Neuronal stem cell (in vitro differentiated cells): Measurements from ENCODE around the gene AK9.

ENCODE experiments used
- DNase-seq: peaks from one replicate; pipeline ENCODE4 v3.0.0-alpha.2; 2013; ENCODE audit warnings: low spot score
- H2AFZ ChIP-seq: one replicate; pipeline ENCODE4 v1.6.1; 2013; ENCODE audit warnings: mild to moderate bottlenecking, low read length, inconsistent platforms
- H2AK5ac ChIP-seq: 2 replicates; pipeline ENCODE4 v1.6.1; 2013; ENCODE audit warnings: low read depth, mild to moderate bottlenecking, inconsistent platforms, low read length, moderate library complexity, mixed read lengths
- H2BK120ac ChIP-seq: 2 replicates; pipeline ENCODE4 v1.6.1; 2013; ENCODE audit warnings: low read depth, mild to moderate bottlenecking, inconsistent platforms, low read length, moderate library complexity, mixed read lengths
- H2BK12ac ChIP-seq: one replicate; pipeline ENCODE4 v1.6.1; 2013; ENCODE audit warnings: low read length, inconsistent platforms
- H2BK15ac ChIP-seq: 2 replicates; pipeline ENCODE4 v1.6.1; 2013; ENCODE audit warnings: mild to moderate bottlenecking, low read length, inconsistent platforms, mixed read lengths
- H2BK5ac ChIP-seq: one replicate; pipeline ENCODE4 v1.6.1; 2013; ENCODE audit warnings: inconsistent platforms, mild to moderate bottlenecking, low read length, moderate library complexity
- H3K14ac ChIP-seq: one replicate; pipeline ENCODE4 v1.6.1; 2013; ENCODE audit warnings: low read length, inconsistent platforms
- H3K18ac ChIP-seq: 2 replicates; pipeline ENCODE4 v1.6.1; 2013; ENCODE audit warnings: low read length, inconsistent platforms
- H3K23ac ChIP-seq: 2 replicates; pipeline ENCODE4 v1.6.1; 2013; ENCODE audit warnings: low read depth, mild to moderate bottlenecking, mixed read lengths, low read length, inconsistent platforms; ENCODE audit not compliant: poor library complexity
- H3K27ac ChIP-seq: replicated peaks from 3 replicates; pipeline ENCODE4 v1.5.1; 2013; ENCODE audit warnings: low read length, inconsistent platforms
- H3K27me3 ChIP-seq, 3 experiments: 2 replicates each; pipeline ENCODE4 v1.6.1; 2013; ENCODE audit warnings: low read length in 3 of 3, mild to moderate bottlenecking in 2 of 3, inconsistent platforms in 1 of 3, low read depth in 1 of 3, mixed read lengths in 1 of 3, moderate library complexity in 1 of 3; ENCODE audit not compliant: control insufficient read depth in 3 of 3, insufficient read depth in 3 of 3
- H3K36me3 ChIP-seq, 2 donors: replicated peaks in 1 of 2; 2 replicates each; pipeline ENCODE4 v1.6.1; 2013; ENCODE audit warnings: low read length in 2 of 2; ENCODE audit not compliant: control insufficient read depth in 2 of 2, insufficient read depth in 2 of 2
- H3K4ac ChIP-seq: 2 replicates; pipeline ENCODE4 v1.6.1; 2013; ENCODE audit warnings: inconsistent platforms, mild to moderate bottlenecking, low read length, moderate library complexity
- H3K4me1 ChIP-seq, 2 donors: 1 replicate in 1 of 2; 2 replicates in 1 of 2; pipeline ENCODE4 v1.6.1; 2013; ENCODE audit warnings: low read length in 2 of 2, low read depth in 1 of 2; ENCODE audit not compliant: control insufficient read depth in 2 of 2, insufficient read depth in 1 of 2
- H3K4me2 ChIP-seq: one replicate; pipeline ENCODE4 v1.6.1; 2013; ENCODE audit warnings: mild to moderate bottlenecking, low read length, inconsistent platforms; ENCODE audit not compliant: insufficient read depth, poor library complexity, severe bottlenecking
- H3K4me3 ChIP-seq, 2 donors: 2 replicates each; pipeline ENCODE4 v1.5.1; 2013; ENCODE audit warnings: low read length in 2 of 2, mild to moderate bottlenecking in 2 of 2, inconsistent platforms in 1 of 2, moderate library complexity in 1 of 2
- H3K79me1 ChIP-seq: one replicate; pipeline ENCODE4 v1.6.1; 2013; ENCODE audit warnings: low read depth, mild to moderate bottlenecking, inconsistent platforms, low read length, moderate library complexity
- H3K9ac ChIP-seq: one replicate; pipeline ENCODE4 v1.6.1; 2013; ENCODE audit warnings: mild to moderate bottlenecking, low read depth, low read length, inconsistent platforms; ENCODE audit not compliant: poor library complexity
- H3K9me3 ChIP-seq, 2 donors: replicated peaks in 1 of 2; 2 replicates each; pipeline versions ENCODE3 to v1.6.1; 2013; ENCODE audit warnings: low read length in 2 of 2, mild to moderate bottlenecking in 2 of 2, inconsistent platforms in 1 of 2, low read depth in 1 of 2, mixed read lengths in 1 of 2, moderate library complexity in 1 of 2; ENCODE audit not compliant: control insufficient read depth in 2 of 2, insufficient read depth in 1 of 2
- H4K8ac ChIP-seq: one replicate; pipeline ENCODE4 v1.6.1; 2013; ENCODE audit warnings: low read depth, mild to moderate bottlenecking, inconsistent platforms, low read length, moderate library complexity
- H4K91ac ChIP-seq: one replicate; pipeline ENCODE4 v1.6.1; 2013; ENCODE audit warnings: low read length, low read depth, mild to moderate bottlenecking, inconsistent platforms; ENCODE audit not compliant: poor library complexity
- WGBS, 2 donors: extraction: QIAGEN DNeasy Blood & Tissue Kit; methylation state at CpG; one replicate each; pipeline ENCODE4 v1.1.7; 2013; ENCODE audit warnings: missing lambda C conversion rate in 2 of 2, mixed read lengths in 1 of 2; ENCODE audit not compliant: insufficient read length in 2 of 2, insufficient replicate concordance in 1 of 2; ENCODE audit errors: extremely low coverage in 2 of 2; 5-methylcytosine and 5-hydroxymethylcytosine counted together

AK9 gene

DNA sequence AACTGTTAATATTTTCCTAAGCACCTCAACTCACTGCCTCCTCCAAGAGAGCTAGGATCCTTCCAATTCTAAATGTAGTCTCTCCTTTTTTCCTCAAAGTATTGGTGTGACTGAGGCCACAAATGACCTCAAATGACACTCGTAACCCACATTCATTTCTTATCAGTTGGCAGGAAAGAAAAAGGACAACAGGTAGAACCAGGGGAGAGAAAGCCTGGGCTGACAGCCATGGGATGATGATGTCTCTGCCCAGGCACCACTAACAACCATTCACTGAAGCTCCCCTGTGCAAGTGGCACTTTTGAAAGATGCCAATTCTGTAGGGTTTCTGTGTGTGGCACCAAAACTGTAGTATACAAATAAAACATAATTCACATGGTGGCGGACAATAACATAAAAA is 215.4 kb downstream of the AK9 start:
- H2BK120ac ChIP-seq, result no peak overlapping the region
- no peak overlapping the region for H3K4me2 ChIP-seq
- H2BK12ac ChIP-seq, result no peak overlapping the region
- no peak overlapping the region for H3K9ac ChIP-seq
- H2BK5ac ChIP-seq, result no peak overlapping the region
- H4K8ac ChIP-seq, result no peak overlapping the region
- no peak overlapping the region for H2BK15ac ChIP-seq
- H3K14ac ChIP-seq, result no peak overlapping the region
- H3K36me3 ChIP-seq, result peaks cover 37 to 93% of the 10 kb centered on the region in 2 donors
- H3K27ac ChIP-seq, result no peak overlapping the region
- H3K4me3 ChIP-seq, result no peak overlapping the region
- H2AK5ac ChIP-seq, result no peak overlapping the region
- no peak for DNase-seq
- H2AFZ ChIP-seq, result no peak overlapping the region
- peaks cover 0 to 5% of the 10 kb centered on the region in 2 donors for H3K4me1 ChIP-seq
- H3K27me3 ChIP-seq, result no peaks in the 10 kb centered on the region
- no peak overlapping the region for H3K23ac ChIP-seq
- no CpG with 5 or more reads among the region's 2 CpGs for WGBS, 2 donors
- H4K91ac ChIP-seq, result no peak overlapping the region
- no peaks in the 10 kb centered on the region for H3K9me3 ChIP-seq
- H3K18ac ChIP-seq, result no peak overlapping the region
- H3K79me1 ChIP-seq, result no peaks in the 10 kb centered on the region
- no peak overlapping the region for H3K4ac ChIP-seq

DNA sequence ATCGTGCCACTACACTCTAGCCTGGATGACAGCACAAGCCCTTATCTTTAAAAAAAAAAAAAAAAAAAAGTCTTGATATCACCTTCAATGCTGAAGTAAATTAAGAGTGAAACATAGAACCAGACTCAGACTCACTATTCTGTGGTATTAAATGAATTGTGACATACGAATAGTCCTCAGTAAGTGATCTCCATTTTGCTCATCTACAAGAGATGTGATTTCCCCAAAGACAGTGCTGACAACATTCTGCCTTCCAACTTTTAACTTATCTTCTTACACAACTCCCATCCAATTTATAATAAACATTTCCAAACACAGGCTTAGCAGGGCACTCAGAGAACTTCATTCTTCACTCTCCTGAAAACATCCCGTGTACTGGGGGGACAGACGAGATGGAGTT is 216.0 kb downstream of the AK9 start:
- Histone ChIP-seq H2BK15ac (no peak overlapping the region), H3K9ac (no peak overlapping the region), H3K14ac (no peak overlapping the region), H4K91ac (no peak overlapping the region), H3K18ac (no peak overlapping the region), H3K27me3 (no peaks in the 10 kb centered on the region), H2BK5ac (no peak overlapping the region), H3K4me1 (peaks cover 0 to 5% of the 10 kb centered on the region in 2 donors), H2BK120ac (no peak overlapping the region), H3K79me1 (peaks cover under 1% of the 10 kb centered on the region), H3K9me3 (no peaks in the 10 kb centered on the region), H3K4me3 (no peak overlapping the region), H3K23ac (no peak overlapping the region), H4K8ac (no peak overlapping the region), H2AK5ac (no peak overlapping the region), H3K4ac (no peak overlapping the region), H3K36me3 (peaks cover 42 to 93% of the 10 kb centered on the region in 2 donors), H2BK12ac (no peak overlapping the region), H3K27ac (no peak overlapping the region), H2AFZ (no peak overlapping the region), H3K4me2 (no peak overlapping the region)
- no CpG with 5 or more reads among the region's 4 CpGs for WGBS, 2 donors
- no peak for DNase-seq

DNA sequence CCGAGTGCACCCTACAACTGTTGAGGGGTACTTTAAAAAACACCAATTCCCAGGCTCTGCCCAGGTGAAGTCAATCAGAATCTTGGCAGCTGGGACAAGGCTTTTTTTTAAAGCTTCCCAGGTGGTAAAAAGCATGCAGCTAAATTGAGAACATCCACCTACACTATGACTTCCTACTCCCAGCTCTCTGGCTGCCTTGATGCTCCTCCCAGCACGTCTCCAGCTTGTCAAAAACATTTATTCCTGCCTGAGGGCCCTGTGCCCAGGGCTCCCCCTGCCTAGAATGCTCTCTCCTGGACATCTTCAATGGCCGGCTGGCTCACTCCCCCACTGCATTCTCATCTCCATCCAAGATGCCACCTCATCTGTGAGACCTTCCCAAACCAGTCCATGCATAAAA is 217.9 kb downstream of the AK9 start:
- peaks cover 47 to 97% of the 10 kb centered on the region in 2 donors for H3K36me3 ChIP-seq
- H3K14ac ChIP-seq, result no peak overlapping the region
- no peak overlapping the region for H3K4ac ChIP-seq
- H4K91ac ChIP-seq, result no peak overlapping the region
- no peak overlapping the region for H2BK12ac ChIP-seq
- no peak for DNase-seq
- H3K4me1 ChIP-seq, result peaks cover 0 to 5% of the 10 kb centered on the region in 2 donors
- H4K8ac ChIP-seq, result no peak overlapping the region
- H3K18ac ChIP-seq, result no peak overlapping the region
- H2BK5ac ChIP-seq, result no peak overlapping the region
- H3K79me1 ChIP-seq, result peaks cover 2% of the 10 kb centered on the region
- H3K9me3 ChIP-seq, result no peaks in the 10 kb centered on the region
- H2BK15ac ChIP-seq, result no peak overlapping the region
- H3K23ac ChIP-seq, result no peak overlapping the region
- H2BK120ac ChIP-seq, result no peak overlapping the region
- H3K4me3 ChIP-seq, result no peak overlapping the region
- no peak overlapping the region for H3K9ac ChIP-seq
- H2AK5ac ChIP-seq, result no peak overlapping the region
- H3K27ac ChIP-seq, result no peak overlapping the region
- no peak overlapping the region for H3K4me2 ChIP-seq
- no peaks in the 10 kb centered on the region for H3K27me3 ChIP-seq
- no CpG with 5 or more reads among the region's 3 CpGs for WGBS, 2 donors
- H2AFZ ChIP-seq, result no peak overlapping the region

DNA sequence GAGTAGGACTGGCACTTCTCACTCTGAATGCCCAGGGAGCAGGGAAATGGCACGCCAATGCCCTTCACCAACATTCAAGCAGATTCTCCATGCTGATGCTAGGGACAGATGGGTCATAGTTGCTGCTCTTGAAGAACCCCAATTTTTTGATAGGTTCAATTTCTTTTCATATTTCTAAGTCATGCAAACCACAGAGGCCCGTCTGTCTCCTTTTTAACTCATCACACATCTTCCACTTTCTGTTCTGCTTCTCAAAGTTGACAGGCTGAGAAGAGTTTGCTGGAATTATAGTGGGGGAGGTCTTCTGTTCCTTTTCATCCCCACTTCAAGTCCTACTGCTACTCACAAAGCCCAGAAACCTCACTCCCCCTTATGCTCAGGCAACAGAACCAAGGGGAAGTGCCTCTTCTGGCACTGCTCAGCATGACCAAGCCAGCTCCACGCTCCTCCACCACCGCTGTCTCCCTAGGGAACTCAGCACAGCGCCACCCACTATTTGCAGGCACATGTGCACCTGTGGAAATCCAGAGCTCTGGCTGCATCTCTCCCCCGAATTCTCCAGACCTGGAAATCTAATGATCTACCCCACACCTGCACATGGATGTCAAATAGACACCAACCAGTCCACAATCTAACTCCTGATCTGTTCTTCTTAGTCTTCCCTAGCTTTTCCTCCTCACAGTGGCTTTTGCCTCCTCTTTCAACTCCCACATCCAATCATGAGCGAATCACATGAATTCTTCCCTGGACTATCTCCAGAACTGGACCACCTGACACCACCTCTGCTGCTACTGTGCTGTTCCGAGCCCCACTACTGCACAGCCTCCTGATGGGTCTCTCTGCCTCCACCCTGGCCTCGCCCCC is 218.6 kb downstream of the AK9 start:
- Histone ChIP-seq H3K27me3 (no peaks in the 10 kb centered on the region), H2BK15ac (no peak overlapping the region), H3K36me3 (peaks cover 48 to 97% of the 10 kb centered on the region in 2 donors)

More for the DNA sequence above, 218.6 kb downstream of the AK9 start:
- H2AFZ ChIP-seq, result no peak overlapping the region
- no peak overlapping the region for H4K91ac ChIP-seq
- H2BK5ac ChIP-seq, result no peak overlapping the region
- H3K4me2 ChIP-seq, result no peak overlapping the region
- H3K9ac ChIP-seq, result no peak overlapping the region
- no peak overlapping the region for H3K4me3 ChIP-seq
- no peak overlapping the region for H4K8ac ChIP-seq
- no peak overlapping the region for H2BK12ac ChIP-seq
- no peaks in the 10 kb centered on the region for H3K9me3 ChIP-seq
- H3K23ac ChIP-seq, result no peak overlapping the region
- H3K4ac ChIP-seq, result no peak overlapping the region
- no peak overlapping the region for H3K14ac ChIP-seq
- DNase-seq, result no peak
- no peak overlapping the region for H2BK120ac ChIP-seq
- no peak overlapping the region for H3K27ac ChIP-seq
- H3K4me1 ChIP-seq, result peaks cover 0 to 2% of the 10 kb centered on the region in 2 donors
- no peak overlapping the region for H3K18ac ChIP-seq
- WGBS, 2 donors, result no CpG with 5 or more reads among the region's 9 CpGs
- no peak overlapping the region for H2AK5ac ChIP-seq
- peaks cover 5% of the 10 kb centered on the region for H3K79me1 ChIP-seq
